ENCODE results near the gene CYSLTR2. TPM values are rescaled to one million over a fixed set of nuclear protein-coding genes. Genes with fewer than 3 reads are reported as not detected.
"Not testable (repeated sequence)": the region's sequence is repeated elsewhere in the genome, so short reads cannot be mapped to it uniquely, and the experiment has no call there.

Gene CYSLTR2
- total RNA-seq, 1 donor: not detected

- TF ChIP-seq, protein P1, sequence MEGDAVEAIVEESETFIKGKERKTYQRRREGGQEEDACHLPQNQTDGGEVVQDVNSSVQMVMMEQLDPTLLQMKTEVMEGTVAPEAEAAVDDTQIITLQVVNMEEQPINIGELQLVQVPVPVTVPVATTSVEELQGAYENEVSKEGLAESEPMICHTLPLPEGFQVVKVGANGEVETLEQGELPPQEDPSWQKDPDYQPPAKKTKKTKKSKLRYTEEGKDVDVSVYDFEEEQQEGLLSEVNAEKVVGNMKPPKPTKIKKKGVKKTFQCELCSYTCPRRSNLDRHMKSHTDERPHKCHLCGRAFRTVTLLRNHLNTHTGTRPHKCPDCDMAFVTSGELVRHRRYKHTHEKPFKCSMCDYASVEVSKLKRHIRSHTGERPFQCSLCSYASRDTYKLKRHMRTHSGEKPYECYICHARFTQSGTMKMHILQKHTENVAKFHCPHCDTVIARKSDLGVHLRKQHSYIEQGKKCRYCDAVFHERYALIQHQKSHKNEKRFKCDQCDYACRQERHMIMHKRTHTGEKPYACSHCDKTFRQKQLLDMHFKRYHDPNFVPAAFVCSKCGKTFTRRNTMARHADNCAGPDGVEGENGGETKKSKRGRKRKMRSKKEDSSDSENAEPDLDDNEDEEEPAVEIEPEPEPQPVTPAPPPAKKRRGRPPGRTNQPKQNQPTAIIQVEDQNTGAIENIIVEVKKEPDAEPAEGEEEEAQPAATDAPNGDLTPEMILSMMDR (IDR thresholded peaks at IDR 0.05; ENCODE audit: insufficient read depth, low read length): no peak
Measured at GRCh38 chr13:48662226-48662625, 8.5 kb downstream of the CYSLTR2 start.

GRCh38 chr13:48667136-48667535 is 13.4 kb downstream of the CYSLTR2 start:
- no peak overlapping the region for H3K4me3 ChIP-seq (ENCODE audit: low read depth, low read length)
- no peak for DNase-seq (ENCODE audit: low read depth)
- TF ChIP-seq, protein P1 (IDR thresholded peaks at IDR 0.05; ENCODE audit: insufficient read depth, low read length): no peak

More at GRCh38 chr13:48662226-48662625, 8.5 kb downstream of the CYSLTR2 start:
- no peak overlapping the region for H3K4me3 ChIP-seq (ENCODE audit: low read depth, low read length)
- no peak for DNase-seq (ENCODE audit: low read depth)

GRCh38 chr13:48671421-48671820 is 17.7 kb downstream of the CYSLTR2 start:
- not testable (repeated sequence) for H3K4me3 ChIP-seq (ENCODE audit: low read depth, low read length); DNase-seq (ENCODE audit: low read depth)

- TF ChIP-seq, protein P1 (IDR thresholded peaks at IDR 0.05; ENCODE audit: insufficient read depth, low read length): no peak
- H3K4me3 ChIP-seq (ENCODE audit: low read depth, low read length): no peak overlapping the region
- DNase-seq (ENCODE audit: low read depth): no peak
Measured at GRCh38 chr13:48675247-48675646, 21.5 kb downstream of the CYSLTR2 start.

- H3K4me3 ChIP-seq (ENCODE audit: low read depth, low read length): no peak overlapping the region
- TF ChIP-seq, protein P1 (IDR thresholded peaks at IDR 0.05; ENCODE audit: insufficient read depth, low read length): no peak
- DNase-seq (ENCODE audit: low read depth): no peak
Measured at GRCh38 chr13:48678316-48678715, 24.6 kb downstream of the CYSLTR2 start.

DNA sequence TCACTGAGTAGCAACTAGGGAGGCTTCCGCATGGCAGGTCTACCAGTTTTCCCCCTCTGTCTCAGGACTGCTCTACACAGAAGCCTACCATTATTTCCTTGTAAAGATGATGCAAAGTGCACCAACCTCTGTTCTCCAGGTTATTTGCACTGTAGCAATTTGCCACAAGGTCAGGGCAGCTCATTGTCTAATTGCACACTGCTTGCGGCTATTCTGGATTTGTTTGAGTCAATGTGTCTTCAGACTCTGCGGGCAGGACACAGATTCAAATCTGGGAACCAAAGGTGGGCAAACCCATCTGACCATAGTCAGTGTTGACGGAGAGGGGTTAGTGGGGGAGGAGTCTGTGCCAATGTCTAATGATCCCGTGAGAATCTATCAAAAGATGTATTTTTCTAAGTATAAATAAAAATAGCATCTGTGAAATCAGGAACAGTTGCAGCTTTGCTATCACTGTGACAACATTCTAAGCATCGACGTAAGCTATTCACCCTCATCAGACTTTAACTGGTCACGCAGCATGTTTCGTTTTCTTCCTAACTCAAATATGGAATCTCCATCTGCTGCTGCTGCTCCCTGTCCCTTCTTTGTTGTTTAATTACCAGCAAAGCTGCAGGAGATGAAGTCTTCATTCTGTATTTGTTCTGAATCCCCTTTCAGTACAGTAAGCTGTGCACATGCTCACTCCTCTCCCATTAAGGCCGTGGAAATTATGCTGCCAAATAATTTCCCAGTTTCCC is 26.4 kb downstream of the CYSLTR2 start:
- DNase-seq (ENCODE audit: low read depth): no peak
- no peak overlapping the region for H3K4me3 ChIP-seq (ENCODE audit: low read depth, low read length)
- TF ChIP-seq, protein P1 (IDR thresholded peaks at IDR 0.05; ENCODE audit: insufficient read depth, low read length): no peak

DNA sequence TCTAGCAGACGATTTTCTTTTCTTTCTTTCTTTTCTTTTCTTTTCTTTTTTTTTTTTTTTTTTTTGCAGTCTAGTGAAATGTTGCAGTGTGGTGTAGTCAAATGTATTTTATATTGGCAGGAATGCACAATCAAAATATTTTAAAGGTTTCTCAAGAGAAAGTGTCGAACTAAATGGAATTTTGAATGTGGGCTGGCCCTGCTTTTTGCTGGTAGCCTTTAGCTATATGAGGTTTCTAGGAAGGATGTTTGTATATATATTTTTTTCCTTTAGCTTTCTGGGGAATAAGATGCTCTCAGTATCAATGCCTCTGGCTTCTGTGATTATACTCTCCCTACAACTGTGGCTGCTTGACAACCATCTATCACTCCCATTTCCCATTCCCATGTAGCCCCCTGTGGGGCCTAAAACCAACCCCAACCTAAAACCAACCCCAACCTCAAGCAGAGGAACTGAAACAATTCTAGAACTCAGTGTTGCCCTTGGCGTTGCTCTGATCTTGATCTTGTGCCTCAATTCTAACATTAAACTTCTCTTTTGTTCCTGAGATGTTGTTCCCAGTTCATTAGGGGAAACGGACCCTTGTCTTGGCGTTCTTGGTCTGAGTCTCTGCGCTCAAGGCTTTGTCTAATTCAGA is 27.1 kb downstream of the CYSLTR2 start:
- no peak for DNase-seq (ENCODE audit: low read depth)

More for the DNA sequence above, 27.1 kb downstream of the CYSLTR2 start:
- TF ChIP-seq, protein P1 (IDR thresholded peaks at IDR 0.05; ENCODE audit: insufficient read depth, low read length): no peak
- no peak overlapping the region for H3K4me3 ChIP-seq (ENCODE audit: low read depth, low read length)

Measured in fibroblast of the aortic adventitia (primary cell).